HUES64 (cell line): ENCODE data around the gene NUTM2F. TPM values are rescaled to one million over a fixed set of nuclear protein-coding genes. Genes with fewer than 3 reads are reported as not detected.
"Not testable (repeated sequence)": the region's sequence is repeated elsewhere in the genome, so short reads cannot be mapped to it uniquely, and the experiment has no call there.

Source experiments
- H3K27ac ChIP-seq: 2 replicates; pipeline ENCODE4 v1.7.0; 2013; ENCODE audit warnings: low read depth, low read length, inconsistent platforms
- H3K27me3 ChIP-seq: 2 replicates; pipeline ENCODE4 v1.6.1; 2013; ENCODE audit warnings: mild to moderate bottlenecking, low read length; ENCODE audit not compliant: insufficient read depth
- H3K36me3 ChIP-seq: 2 replicates; pipeline ENCODE4 v1.6.1; 2013; ENCODE audit warnings: mild to moderate bottlenecking, low read length; ENCODE audit not compliant: insufficient read depth
- H3K4me1 ChIP-seq: 2 replicates; pipeline ENCODE4 v1.6.1; 2013; ENCODE audit warnings: mild to moderate bottlenecking, low read length, moderate library complexity; ENCODE audit not compliant: insufficient read depth
- H3K4me3 ChIP-seq: 2 replicates; pipeline ENCODE4 v1.5.1; 2013; ENCODE audit warnings: mild to moderate bottlenecking, low read length, moderate library complexity
- H3K9ac ChIP-seq: 2 replicates; pipeline ENCODE4 v1.6.1; 2013; ENCODE audit warnings: mild to moderate bottlenecking, low read depth, low read length
- H3K9me3 ChIP-seq: 2 replicates; pipeline ENCODE4 v1.6.1; 2013; ENCODE audit warnings: low read depth, low read length; ENCODE audit not compliant: insufficient read depth
- WGBS: fragments of 150-250, 120-280 bp; methylation state at CpG from one replicate; pipeline ENCODE4 v1.1.7; 2013; ENCODE audit warnings: missing lambda C conversion rate; 5-methylcytosine and 5-hydroxymethylcytosine counted together
- polyA plus RNA-seq, 2 experiments: library from polyadenylated mRNA; stranded (reverse); fragments of 50-300 nt; gene quantifications; one replicate each; pipeline ENCODE4 v1.2.3, GENCODE V29; 2013

Gene NUTM2F
- 0.15 TPM for polyA plus RNA-seq (2013, experiment 1 of 2)
- polyA plus RNA-seq (2013, experiment 2 of 2): 0.32 TPM

DNA sequence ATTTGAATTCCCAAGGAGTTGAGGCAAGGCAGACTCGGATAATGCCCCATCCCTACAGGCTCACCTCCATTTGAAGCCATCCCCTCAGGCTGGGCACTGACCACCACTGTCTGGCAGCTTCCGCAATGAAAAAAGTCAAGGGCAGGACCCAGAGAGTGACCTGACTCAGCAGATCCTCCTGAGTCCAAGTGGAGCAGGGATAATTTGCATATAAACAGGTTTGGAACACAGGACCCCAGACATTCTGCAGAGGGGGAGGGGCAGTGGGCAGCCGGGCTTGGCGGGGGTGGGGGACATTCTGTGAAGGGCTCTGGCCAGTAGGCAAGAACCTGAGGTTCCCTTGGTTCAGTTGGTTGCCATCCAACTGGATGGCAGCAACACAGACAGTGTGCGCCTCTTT is at the start of gene NUTM2F:
NUTM2F (minus strand) TSS at position 101 of the 400 bp plus-strand sequence; CDS start at position 80, 21 bp downstream.
- 82% methylated on average over 1 of the region's 5 CpGs for WGBS
- H3K4me3 ChIP-seq, H3K36me3 ChIP-seq, H3K4me1 ChIP-seq, H3K9me3 ChIP-seq, H3K9ac ChIP-seq, H3K27ac ChIP-seq, H3K27me3 ChIP-seq: not testable (repeated sequence)

DNA sequence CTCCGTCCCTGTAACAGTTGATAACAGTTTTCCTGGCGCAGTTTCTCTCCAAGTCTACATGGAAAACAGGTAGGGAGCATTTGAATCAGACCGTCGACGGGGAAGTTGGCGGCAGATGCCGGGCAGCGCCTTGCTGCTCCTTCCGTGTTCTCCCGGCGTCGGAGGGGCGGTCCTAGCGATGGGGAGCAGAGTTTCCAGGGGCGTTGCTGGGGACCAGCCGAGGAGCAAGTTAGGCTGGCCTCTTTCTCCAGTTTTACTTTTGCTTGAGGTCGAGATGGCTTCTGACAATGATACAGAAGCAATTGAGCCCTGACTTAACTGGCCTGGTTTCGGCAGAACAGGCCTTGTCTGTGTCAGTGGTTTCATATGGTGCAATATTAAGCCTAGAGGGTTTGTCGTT is 46.8 kb upstream of the NUTM2F start:
- H3K27me3 ChIP-seq, H3K36me3 ChIP-seq, H3K4me1 ChIP-seq, H3K9me3 ChIP-seq, H3K27ac ChIP-seq: not testable (repeated sequence)
- Histone ChIP-seq H3K9ac (peak overlapping the region; percentile 74; the same call in 1 of the 2 replicates), H3K4me3 (peak overlapping the region; percentile 57)
- 2% methylated on average over 10 of the region's 19 CpGs for WGBS

DNA sequence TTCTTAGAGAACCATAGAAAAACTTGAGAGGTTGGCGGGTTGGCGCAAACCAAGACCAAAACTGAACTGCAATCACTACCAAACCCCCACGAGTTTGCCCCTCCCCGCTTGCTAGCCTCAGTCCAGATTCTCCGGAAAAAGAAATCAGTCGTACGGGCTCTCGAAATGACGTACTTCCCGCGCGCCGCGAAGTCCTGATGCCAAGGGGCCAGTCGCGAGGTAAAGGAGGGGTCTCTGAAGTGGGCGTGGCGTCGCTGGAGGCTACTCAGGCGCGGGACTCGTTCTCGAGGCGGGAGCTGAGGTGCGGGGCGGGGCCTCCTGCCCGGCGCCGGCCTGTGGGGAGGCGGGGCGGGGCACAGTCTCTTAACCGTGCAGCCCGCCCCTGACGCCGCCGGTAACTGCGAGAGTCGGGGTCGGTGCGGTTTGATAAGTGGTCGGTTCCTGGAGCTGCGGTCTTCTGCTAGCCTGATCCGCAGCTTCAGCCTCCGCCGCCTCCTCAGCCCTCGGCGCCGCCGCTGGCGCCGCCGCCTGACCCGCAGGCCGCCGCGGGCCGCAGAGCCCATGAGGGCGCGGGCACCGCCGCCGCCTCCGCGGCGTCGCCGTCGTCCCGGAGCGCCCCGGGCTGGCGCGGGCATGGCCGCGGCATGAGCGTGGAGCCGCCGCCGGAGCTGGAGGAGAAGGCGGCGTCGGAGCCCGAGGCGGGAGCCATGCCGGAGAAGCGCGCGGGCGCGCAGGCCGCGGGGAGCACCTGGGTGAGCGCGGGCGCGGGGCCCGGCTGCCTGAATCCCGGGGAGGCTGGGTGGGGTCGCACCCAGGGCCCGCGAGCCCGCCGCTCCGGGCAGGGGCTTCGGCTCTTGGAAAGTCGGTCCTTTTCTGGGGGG is 46.0 kb upstream of the NUTM2F start:
- H3K27ac ChIP-seq, H3K9me3 ChIP-seq, H3K36me3 ChIP-seq, H3K27me3 ChIP-seq, H3K4me1 ChIP-seq: not testable (repeated sequence)
- Histone ChIP-seq H3K4me3 (peak overlapping the region; percentile 57), H3K9ac (peak overlapping the region; percentile 74)
- WGBS: under 1% methylated on average over 95 of the region's 106 CpGs

DNA sequence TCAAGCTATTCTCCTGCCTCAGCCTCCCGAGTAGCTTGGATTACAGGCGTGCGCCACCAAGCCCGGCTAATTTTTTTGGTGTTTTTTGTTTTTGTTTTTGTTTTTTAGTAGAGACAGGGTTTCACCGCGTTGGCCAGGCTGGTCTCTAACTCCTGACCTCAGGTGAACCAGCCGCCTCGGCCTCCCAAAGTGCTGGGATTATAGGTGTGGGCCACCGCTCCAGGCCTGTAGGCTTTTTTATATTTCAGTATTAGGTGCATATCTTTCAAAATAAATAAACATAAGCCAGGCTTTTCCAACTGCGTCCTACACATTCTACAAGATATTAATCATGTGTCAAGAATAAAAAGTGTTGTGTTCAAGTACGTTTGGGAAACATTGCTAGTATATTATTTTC is 45.3 kb upstream of the NUTM2F start:
- Histone ChIP-seq H3K9ac (peak overlapping the region; percentile 50), H3K4me3 (peak overlapping the region; percentile 57)
- not testable (repeated sequence) for H3K9me3 ChIP-seq, H3K36me3 ChIP-seq, H3K27me3 ChIP-seq, H3K27ac ChIP-seq, H3K4me1 ChIP-seq
- 100% methylated on average over 2 of the region's 11 CpGs for WGBS

DNA sequence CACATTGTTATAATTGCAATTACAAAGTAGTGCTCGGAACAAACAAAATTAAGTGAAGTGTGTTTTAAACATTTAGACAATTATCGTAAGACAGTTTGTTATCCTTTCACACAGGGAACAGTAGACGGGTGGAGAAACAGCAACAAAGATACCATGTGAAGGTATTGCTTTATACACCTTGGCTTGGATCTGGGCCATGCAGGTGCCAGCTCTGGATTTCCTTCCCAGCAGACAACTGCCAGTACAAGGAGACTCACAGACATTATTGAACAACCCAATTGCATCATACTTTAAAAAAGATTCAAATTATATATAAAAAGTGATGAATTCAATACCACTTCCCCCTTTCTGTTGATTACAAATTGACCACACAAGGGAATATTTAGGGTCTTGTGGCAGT is 41.8 kb upstream of the NUTM2F start:
- not testable (repeated sequence) for H3K4me1 ChIP-seq, H3K27me3 ChIP-seq, H3K27ac ChIP-seq, H3K9me3 ChIP-seq, H3K9ac ChIP-seq, H3K4me3 ChIP-seq, H3K36me3 ChIP-seq
- WGBS: 94% methylated on average over 3 of the region's 3 CpGs

DNA sequence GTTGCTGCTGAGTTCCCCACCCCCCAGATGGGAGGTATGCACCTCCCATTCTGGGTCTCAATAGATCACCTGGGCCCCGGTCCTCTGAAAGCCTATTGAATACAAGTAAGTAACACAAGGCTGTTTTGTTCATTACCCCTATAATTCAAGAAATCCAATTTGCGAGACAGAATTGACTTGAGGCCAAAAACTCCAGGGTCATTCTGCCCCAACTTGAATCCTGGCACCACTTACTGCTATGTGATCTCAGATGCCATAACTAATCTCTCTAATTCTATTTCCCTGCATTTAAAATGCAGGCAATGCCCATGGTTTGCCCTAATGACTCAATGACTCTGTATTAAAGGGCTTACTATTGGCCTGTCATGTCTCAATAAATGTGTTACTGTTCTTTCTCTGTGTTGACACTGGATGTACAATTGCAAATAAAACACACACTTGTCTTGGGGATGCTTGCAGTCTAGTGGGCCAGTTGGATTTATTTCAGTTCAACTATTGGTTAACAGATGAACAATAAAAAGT is 35.7 kb upstream of the NUTM2F start:
- not testable (repeated sequence) for H3K27me3 ChIP-seq, H3K9me3 ChIP-seq, H3K9ac ChIP-seq, H3K4me1 ChIP-seq, H3K4me3 ChIP-seq, H3K27ac ChIP-seq, H3K36me3 ChIP-seq
- 80% methylated on average over 1 of the region's 2 CpGs for WGBS

DNA sequence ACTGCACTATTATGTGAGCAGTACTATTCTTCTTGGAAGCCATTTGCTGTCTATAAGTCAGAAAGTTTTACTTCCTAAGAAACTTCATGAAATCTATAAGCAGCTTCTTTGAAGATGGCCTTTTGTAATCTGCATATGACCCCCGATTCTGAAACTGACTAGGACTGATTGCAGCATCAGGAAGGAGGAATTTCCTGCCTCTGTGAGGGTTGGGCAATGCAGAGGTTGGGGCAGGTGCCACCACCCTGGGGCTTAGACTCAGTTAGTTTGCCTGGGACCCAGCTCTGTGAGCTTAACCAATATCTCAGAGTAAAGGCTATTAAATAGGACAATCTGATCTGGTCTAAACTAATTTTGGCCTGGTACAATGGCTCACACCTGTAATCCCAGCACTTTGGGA is 28.7 kb upstream of the NUTM2F start:
- H3K4me3 ChIP-seq, H3K36me3 ChIP-seq, H3K27ac ChIP-seq, H3K4me1 ChIP-seq, H3K27me3 ChIP-seq, H3K9me3 ChIP-seq, H3K9ac ChIP-seq: not testable (repeated sequence)
- no CpG with 5 or more reads among the region's 1 CpG for WGBS

DNA sequence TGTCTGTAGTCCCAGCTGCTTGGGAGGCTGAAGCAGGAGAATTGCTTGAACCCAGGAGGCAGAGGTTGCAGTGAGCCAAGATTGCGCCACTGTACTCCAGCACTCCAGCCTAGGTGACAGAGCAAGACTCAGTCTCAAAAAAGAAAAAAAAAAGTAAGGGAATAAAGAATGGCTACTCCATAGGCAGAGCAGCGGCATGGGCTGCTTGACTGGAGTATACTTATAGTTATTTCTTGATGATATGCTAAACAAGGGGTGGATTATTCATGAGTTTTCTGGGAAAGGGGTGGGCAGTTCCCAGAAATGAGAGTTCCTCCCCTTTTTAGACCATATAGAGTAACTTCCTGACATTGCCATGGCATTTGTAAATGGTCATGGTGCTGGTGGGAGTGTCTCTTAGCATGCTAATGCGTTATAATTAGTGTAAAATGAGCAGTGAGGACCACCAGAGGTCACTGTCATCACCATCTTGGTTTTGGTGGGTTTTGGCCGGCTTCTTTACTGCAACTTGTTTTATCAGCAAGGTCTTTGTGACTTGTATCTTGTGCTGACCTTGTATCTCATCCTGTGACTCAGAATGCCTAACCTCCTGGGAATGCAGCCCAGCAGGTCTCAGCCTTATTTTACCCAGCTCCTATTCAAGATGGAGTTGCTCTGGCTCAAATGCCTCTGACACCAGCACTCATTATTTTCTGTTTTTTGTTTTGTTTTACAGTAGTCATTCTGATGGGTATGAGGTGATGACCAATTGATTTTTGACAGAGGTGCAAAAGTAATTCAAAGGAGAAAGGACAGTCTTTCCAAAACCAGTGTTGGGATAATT is 23.7 kb upstream of the NUTM2F start:
- not testable (repeated sequence) for H3K4me1 ChIP-seq, H3K36me3 ChIP-seq, H3K27me3 ChIP-seq, H3K9ac ChIP-seq, H3K9me3 ChIP-seq, H3K4me3 ChIP-seq, H3K27ac ChIP-seq
- no CpG with 5 or more reads among the region's 4 CpGs for WGBS

- not testable (repeated sequence) for H3K4me3 ChIP-seq, H3K9me3 ChIP-seq, H3K36me3 ChIP-seq, H3K27ac ChIP-seq, H3K4me1 ChIP-seq, H3K9ac ChIP-seq, H3K27me3 ChIP-seq
- WGBS: no CpG with 5 or more reads among the region's 3 CpGs
These were observed 20.3 kb upstream of the NUTM2F start for GRCh38 chr9:94348754-94349153.

GRCh38 chr9:94347451-94347850 is 19.0 kb upstream of the NUTM2F start:
- not testable (repeated sequence) for H3K27me3 ChIP-seq, H3K4me3 ChIP-seq, H3K27ac ChIP-seq, H3K9me3 ChIP-seq, H3K4me1 ChIP-seq, H3K36me3 ChIP-seq, H3K9ac ChIP-seq
- 92% methylated on average over 15 of the region's 16 CpGs for WGBS

DNA sequence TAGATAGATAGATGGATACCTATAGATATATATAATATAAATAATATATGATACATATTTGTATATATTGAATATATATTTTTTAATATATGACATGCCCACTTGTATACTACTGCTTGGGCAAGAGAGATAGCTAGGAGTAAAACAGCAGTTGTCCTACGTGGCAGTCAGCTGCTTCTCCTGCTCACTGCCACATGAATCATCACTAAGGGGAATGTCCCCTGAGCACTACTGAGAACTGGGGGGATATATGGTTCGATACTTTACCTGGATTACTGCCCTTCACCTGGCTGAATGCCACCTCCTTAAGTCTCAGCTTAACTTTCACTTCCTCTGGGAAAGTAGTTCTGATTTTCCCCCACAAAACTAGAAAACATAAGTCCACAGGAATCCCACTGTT is 13.3 kb upstream of the NUTM2F start:
- not testable (repeated sequence) for H3K4me3 ChIP-seq, H3K27me3 ChIP-seq, H3K9me3 ChIP-seq, H3K27ac ChIP-seq, H3K4me1 ChIP-seq, H3K9ac ChIP-seq, H3K36me3 ChIP-seq
- WGBS: 86% methylated on average over 1 of the region's 2 CpGs
